ENCODE data around the gene SGCG.

GRCh38 chr13:23205807-23206206 is 25.0 kb downstream of the SGCG start:
- TF ChIP-seq, protein P1, sequence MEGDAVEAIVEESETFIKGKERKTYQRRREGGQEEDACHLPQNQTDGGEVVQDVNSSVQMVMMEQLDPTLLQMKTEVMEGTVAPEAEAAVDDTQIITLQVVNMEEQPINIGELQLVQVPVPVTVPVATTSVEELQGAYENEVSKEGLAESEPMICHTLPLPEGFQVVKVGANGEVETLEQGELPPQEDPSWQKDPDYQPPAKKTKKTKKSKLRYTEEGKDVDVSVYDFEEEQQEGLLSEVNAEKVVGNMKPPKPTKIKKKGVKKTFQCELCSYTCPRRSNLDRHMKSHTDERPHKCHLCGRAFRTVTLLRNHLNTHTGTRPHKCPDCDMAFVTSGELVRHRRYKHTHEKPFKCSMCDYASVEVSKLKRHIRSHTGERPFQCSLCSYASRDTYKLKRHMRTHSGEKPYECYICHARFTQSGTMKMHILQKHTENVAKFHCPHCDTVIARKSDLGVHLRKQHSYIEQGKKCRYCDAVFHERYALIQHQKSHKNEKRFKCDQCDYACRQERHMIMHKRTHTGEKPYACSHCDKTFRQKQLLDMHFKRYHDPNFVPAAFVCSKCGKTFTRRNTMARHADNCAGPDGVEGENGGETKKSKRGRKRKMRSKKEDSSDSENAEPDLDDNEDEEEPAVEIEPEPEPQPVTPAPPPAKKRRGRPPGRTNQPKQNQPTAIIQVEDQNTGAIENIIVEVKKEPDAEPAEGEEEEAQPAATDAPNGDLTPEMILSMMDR (IDR thresholded peaks at IDR 0.05), result no peak
- TF ChIP-seq POLR2AphosphoS5 (IDR thresholded peaks at IDR 0.05) (no peak), POLR2A (IDR thresholded peaks at IDR 0.05) (no peak)

Data from gastroesophageal sphincter (tissue), 3 donors.